Osteocyte (in vitro differentiated cells): ENCODE measurements around the gene FUZ. TPM values are rescaled to one million over a fixed set of nuclear protein-coding genes. Genes with fewer than 3 reads are reported as not detected.

Experiments
- DNase-seq: peaks from one replicate; pipeline ENCODE4 v3.0.0; 2021; ENCODE audit warnings: mixed read lengths; ENCODE audit not compliant: unreplicated experiment; ENCODE audit errors: extremely low spot score
- H3K27ac Mint-ChIP-seq: one replicate; pipeline ENCODE4 v1.8.0; 2021; ENCODE audit warnings: mild to moderate bottlenecking, mixed read lengths; ENCODE audit not compliant: unreplicated experiment
- H3K27me3 Mint-ChIP-seq: one replicate; pipeline ENCODE4 v1.8.0; 2021; ENCODE audit warnings: mixed read lengths; ENCODE audit not compliant: unreplicated experiment
- H3K36me3 Mint-ChIP-seq: one replicate; pipeline ENCODE4 v1.8.0; 2021; ENCODE audit warnings: mixed read lengths; ENCODE audit not compliant: unreplicated experiment
- H3K4me1 Mint-ChIP-seq: one replicate; pipeline ENCODE4 v1.8.0; 2021; ENCODE audit warnings: mixed read lengths; ENCODE audit not compliant: unreplicated experiment
- H3K4me3 Mint-ChIP-seq: one replicate; pipeline ENCODE4 v1.8.0; 2021; ENCODE audit warnings: mild to moderate bottlenecking, moderate library complexity, mixed read lengths; ENCODE audit not compliant: unreplicated experiment
- H3K9me3 Mint-ChIP-seq: one replicate; pipeline ENCODE4 v1.8.0; 2021; ENCODE audit warnings: mixed read lengths; ENCODE audit not compliant: unreplicated experiment
- CTCF ChIP-seq: fragments of 200-600 bp; sonication (generic); IDR thresholded peaks from 2 replicates; pipeline ENCODE4 v1.5.0; 2021; ENCODE audit warnings: antibody characterized with exemption, mild to moderate bottlenecking, moderate library complexity
- total RNA-seq: library from RNA; stranded (reverse); gene quantifications from 2 replicates; pipeline ENCODE4 v1.2.1, GENCODE V29; 2021

Gene FUZ
- total RNA-seq, 1 donor from 2014 or later, result 24.4 TPM

DNA sequence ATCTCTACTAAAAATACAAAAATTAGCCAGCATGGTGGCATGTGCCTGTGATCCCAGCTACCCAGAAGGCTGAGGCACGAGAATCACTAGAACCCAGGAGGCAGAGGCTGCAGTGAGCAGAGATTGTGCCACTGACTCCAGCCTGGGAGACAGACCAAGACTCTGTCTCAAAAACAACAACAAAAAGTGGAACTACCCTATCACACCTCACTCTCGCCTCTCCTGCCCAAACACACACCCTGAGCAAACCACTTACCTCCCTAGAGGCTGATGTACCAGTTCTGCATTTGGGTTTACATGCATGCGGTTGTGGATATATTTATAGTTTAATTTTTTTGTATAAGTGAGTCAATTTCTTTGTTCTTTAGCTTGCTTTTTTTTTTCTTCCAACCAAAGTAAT lies 30.2 kb upstream of the FUZ start:
- no peaks in the 10 kb centered on the region for H3K27me3 Mint-ChIP-seq
- H3K9me3 Mint-ChIP-seq, result no peaks in the 10 kb centered on the region
- H3K4me1 Mint-ChIP-seq, result peaks cover 18% of the 10 kb centered on the region
- no peak for TF ChIP-seq CTCF
- peaks cover 23% of the 10 kb centered on the region for H3K36me3 Mint-ChIP-seq
- no peak for DNase-seq
- no peak overlapping the region for H3K27ac Mint-ChIP-seq
- no peak overlapping the region for H3K4me3 Mint-ChIP-seq

DNA sequence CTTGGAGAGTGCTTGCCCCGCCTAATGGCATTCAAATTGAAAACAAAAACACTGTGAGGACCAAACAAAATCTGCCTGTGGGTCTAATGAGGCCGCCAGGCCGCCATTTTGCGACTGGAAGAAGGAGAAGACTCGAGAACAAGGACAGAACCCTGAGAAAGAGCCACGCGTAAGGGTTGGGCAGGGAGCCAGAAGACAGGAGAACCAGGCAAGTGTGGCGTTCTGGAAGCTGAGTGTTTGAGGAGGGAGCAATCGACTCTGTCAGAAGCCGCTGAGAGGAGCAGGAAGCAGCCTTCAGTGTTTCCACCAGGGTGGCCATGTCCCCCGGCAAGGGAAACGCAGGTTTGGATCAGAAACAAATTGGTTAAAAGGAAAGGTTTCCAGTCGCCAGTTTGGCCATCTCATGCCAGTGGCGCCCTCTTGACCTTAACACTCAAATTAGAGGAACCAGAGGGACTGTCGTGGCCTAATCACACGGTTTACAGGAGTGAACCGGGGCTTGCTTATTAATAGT lies 27.7 kb upstream of the FUZ start:
- DNase-seq, result no peak
- Mint-ChIP-seq H3K36me3 (peaks cover 35% of the 10 kb centered on the region), H3K9me3 (no peaks in the 10 kb centered on the region), H3K27me3 (no peaks in the 10 kb centered on the region), H3K4me3 (no peak overlapping the region), H3K27ac (no peak overlapping the region), H3K4me1 (peaks cover 10% of the 10 kb centered on the region)
- no peak for TF ChIP-seq CTCF

DNA sequence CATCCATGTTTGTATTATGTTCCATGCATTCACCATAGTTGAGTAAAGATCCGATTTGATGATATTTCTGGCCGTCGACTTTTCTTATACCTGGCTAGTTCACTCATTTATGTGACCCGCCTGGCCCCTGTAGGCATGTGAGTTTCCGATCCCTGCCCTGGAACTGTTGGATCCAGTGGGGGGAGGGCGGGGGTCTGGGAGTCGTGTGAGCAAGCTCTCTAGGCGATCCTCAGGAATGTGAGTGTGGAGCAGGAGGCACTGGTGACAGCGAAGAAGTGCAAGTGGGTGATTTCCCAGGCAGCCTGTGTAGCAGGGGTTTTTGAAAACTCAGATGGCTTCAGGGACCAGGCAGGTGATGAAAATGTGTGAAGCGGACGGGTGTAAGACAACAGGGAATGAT lies 27.2 kb upstream of the FUZ start:
- Mint-ChIP-seq H3K27me3 (no peaks in the 10 kb centered on the region), H3K36me3 (peaks cover 35% of the 10 kb centered on the region), H3K9me3 (no peaks in the 10 kb centered on the region), H3K4me3 (no peak overlapping the region), H3K4me1 (peaks cover 6% of the 10 kb centered on the region), H3K27ac (no peak overlapping the region)
- no peak for TF ChIP-seq CTCF
- DNase-seq, result no peak

DNA sequence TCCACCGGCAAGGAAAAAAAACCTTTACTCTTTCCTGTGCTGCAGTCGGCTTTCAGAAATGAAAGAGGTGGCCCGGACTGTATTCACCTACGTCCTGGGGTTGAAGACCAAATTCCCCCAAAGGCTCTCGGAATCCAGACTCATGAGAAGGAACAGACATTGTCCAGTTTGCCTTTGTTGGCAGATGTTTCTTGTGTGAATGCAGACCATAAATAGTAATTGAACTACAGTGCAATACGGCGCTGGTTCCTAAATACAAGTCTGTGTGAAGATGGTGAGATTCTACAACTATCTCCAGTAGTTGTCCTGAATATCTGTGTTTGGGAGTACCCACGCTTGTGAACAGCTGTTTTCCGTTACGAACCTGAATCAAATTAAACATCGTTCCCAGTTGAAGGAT lies 26.6 kb upstream of the FUZ start:
- no peaks in the 10 kb centered on the region for H3K4me1 Mint-ChIP-seq
- no peaks in the 10 kb centered on the region for H3K27me3 Mint-ChIP-seq
- H3K4me3 Mint-ChIP-seq, result no peak overlapping the region
- TF ChIP-seq CTCF, result no peak
- DNase-seq, result no peak
- H3K27ac Mint-ChIP-seq, result no peak overlapping the region
- H3K9me3 Mint-ChIP-seq, result no peaks in the 10 kb centered on the region
- peaks cover 39% of the 10 kb centered on the region for H3K36me3 Mint-ChIP-seq

GRCh38 chr19:49838885-49839588 lies 25.9 kb upstream of the FUZ start:
- Mint-ChIP-seq H3K9me3 (no peaks in the 10 kb centered on the region), H3K36me3 (peaks cover 41% of the 10 kb centered on the region), H3K4me1 (no peaks in the 10 kb centered on the region), H3K27ac (no peak overlapping the region), H3K27me3 (no peaks in the 10 kb centered on the region), H3K4me3 (no peak overlapping the region)
- no peak for DNase-seq
- TF ChIP-seq CTCF, result no peak
